Effector memory CD8-positive, alpha-beta T cell (primary cell): ENCODE results near the gene RNPS1.

Source experiments
- ATAC-seq: fragments of 150-1000 bp; cut with Tn5 transposase; replicated peaks from 2 replicates; pipeline ENCODE4 v1.10.0; 2021; ENCODE audit warnings: mild to moderate bottlenecking, moderate library complexity
- DNase-seq, 3 experiments: peaks; one replicate each; pipeline ENCODE4 v3.0.0; 2021
- H3K27ac Mint-ChIP-seq, 2 donors: one replicate each; pipeline ENCODE4 v1.8.0; 2022; ENCODE audit warnings: mild to moderate bottlenecking in 2 of 2, mixed read lengths in 2 of 2, moderate library complexity in 2 of 2
- H3K27me3 Mint-ChIP-seq, 2 donors: one replicate each; pipeline ENCODE4 v1.8.0; 2022; ENCODE audit warnings: mixed read lengths in 2 of 2
- H3K36me3 Mint-ChIP-seq: one replicate; pipeline ENCODE4 v1.8.0; 2022; ENCODE audit warnings: mild to moderate bottlenecking, moderate library complexity, mixed read lengths; ENCODE audit not compliant: insufficient read depth
- H3K4me1 Mint-ChIP-seq, 2 donors: one replicate each; pipeline ENCODE4 v1.8.0; 2022; ENCODE audit warnings: low read depth in 2 of 2, mixed read lengths in 2 of 2
- H3K4me3 Mint-ChIP-seq, 2 donors: one replicate each; pipeline ENCODE4 v1.8.0; 2022; ENCODE audit warnings: mild to moderate bottlenecking in 2 of 2, mixed read lengths in 2 of 2, moderate library complexity in 2 of 2
- H3K9me3 Mint-ChIP-seq, 2 donors: one replicate each; pipeline ENCODE4 v1.8.0; 2022; ENCODE audit warnings: mixed read lengths in 2 of 2

The RNPS1 gene

GRCh38 chr16:2204416-2205103 lies 63.4 kb downstream of the RNPS1 start:
- peak overlapping the region; percentile 85 to 90 for H3K27ac Mint-ChIP-seq
- DNase-seq (no peak), ATAC-seq (no peak)
- H3K36me3 Mint-ChIP-seq = peaks cover 17% of the 10 kb centered on the region
- H3K4me3 Mint-ChIP-seq = peak overlapping the region; percentile 71 to 81
- peaks cover 6 to 10% of the 10 kb centered on the region in 2 donors for H3K27me3 Mint-ChIP-seq
- H3K4me1 Mint-ChIP-seq = peaks cover 18 to 22% of the 10 kb centered on the region in 2 donors
- H3K9me3 Mint-ChIP-seq = no peaks in the 10 kb centered on the region
